HG03135 (cell line): Measurements from ENCODE around the gene ZNF330.

Experiments used
- ATAC-seq: cut with Tn5 transposase; IDR thresholded peaks from one replicate; pipeline ENCODE4 v1.9.1; 2021; ENCODE audit warnings: mild to moderate bottlenecking, moderate library complexity; ENCODE audit not compliant: unreplicated experiment

Gene ZNF330

DNA sequence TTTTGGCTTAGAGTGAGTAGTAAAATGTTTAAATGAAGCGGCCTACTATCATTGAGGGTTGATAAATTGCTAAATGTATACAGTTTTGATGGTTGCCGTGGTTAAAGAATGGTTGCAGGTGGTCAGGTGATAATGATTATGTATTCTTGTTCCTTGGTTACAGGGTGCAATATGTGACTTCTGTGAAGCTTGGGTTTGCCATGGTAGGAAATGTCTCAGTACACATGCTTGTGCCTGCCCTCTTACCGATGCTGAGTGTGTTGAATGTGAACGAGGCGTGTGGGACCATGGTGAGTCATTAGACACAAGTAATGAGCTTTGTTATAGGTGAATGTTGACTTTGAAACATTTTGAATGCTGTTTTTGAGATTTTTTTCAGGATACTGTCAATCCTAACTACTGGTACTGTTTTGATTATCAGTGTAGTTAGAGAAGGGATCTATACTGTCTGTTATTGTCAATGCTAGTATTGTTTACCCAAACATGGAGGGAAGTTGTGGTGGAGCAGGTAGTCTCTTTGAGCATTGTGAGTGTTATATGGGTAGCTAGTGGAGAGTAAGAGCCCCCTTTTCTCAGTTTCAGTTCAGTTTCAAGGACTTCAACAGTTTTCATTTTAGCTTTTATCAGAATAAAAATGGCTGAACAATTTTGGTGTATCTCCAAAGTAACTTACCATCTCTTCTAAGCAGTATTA lies 8.9 kb downstream of the ZNF330 start:
- ATAC-seq, result peak; percentile 91

DNA sequence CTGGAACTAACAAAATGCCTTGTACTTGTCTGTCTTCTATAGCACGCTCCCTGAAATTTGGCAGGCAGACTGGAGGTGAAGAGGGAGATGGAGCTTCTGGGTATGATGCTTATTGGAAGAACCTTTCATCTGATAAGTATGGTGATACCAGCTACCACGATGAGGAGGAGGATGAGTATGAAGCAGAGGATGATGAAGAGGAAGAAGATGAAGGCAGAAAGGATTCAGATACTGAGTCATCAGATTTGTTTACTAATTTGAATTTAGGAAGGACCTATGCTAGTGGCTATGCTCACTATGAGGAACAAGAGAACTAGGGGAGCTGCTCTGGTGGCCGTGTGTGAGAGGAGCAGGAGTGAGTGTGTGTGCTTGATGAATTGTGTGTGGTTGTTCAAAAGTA lies 13.0 kb downstream of the ZNF330 start:
- no peak for ATAC-seq

DNA sequence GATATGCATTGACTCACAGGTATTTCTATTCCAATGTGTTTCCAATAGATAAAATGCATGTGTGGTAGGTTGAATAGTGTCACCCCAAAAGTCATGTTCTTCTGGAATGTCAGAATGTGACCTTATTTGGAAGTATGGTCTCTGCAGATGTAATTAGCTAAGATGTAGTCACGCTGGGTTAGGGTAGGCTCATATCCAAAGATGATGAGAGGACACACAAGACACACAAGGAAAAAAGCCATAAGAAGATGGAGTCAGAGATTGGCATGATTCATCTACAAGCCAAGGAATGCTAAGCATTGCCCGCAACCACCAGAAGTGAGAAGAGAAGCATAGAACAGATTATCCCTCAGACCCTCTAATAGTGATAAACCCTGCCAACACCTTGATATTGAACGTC lies 17.5 kb downstream of the ZNF330 start:
- no peak for ATAC-seq

DNA sequence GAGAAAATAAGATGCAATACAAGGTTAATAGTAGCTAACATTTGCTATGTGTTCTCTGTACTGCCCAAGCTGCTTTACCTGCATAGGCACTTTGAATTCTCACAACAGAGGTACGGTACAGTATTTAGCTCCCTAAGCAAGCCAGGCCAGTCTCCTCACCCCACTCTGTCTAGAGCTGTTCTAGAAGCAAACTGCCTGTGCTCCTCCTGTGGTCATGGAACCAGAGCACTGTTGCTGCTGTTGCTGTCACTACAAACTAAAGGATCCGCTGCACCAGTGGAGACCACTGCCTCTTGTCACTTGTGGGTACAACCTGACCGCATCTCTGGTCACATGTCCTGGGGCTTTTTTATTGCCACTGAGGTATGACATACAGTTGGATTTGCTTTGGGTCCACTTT lies 19.6 kb downstream of the ZNF330 start:
- ATAC-seq, result no peak

DNA sequence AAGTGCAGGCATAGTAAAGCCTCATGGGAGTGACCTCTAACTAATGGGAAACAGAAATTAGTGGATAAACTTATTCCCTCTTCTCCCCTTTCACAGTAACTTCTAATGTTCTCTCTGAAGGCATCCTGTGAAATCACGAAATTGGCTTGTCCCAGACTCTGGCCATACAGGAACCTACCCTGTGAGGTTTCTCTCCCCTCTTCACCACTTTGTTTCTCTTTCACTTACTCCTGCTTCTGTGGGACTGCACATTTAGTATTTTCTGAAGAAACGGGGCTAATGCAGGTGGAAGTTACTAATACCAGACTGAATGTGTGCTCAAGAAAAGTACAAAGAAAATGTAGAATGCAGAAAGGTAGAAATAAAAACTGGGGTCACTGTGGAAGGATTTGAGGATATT lies 20.0 kb downstream of the ZNF330 start:
- ATAC-seq, result no peak

DNA sequence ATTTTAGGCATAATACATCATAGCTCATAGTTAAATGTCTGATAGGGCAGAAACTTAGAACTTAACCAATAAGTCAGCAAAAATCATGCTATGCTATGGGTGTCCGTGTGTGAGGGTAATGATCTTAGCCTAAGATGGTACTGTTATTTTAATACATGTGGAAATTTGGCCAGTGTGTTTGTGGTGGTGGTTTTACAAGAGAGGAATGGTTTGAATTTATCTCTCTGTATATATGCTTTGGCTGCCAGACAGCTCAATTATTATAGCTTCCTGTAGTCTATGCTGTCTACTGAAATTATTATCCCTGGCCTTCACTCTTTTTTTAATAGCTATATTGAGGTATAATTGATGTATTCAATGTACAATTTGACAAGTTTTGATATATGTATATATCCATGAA lies 21.3 kb downstream of the ZNF330 start:
- ATAC-seq, result no peak

DNA sequence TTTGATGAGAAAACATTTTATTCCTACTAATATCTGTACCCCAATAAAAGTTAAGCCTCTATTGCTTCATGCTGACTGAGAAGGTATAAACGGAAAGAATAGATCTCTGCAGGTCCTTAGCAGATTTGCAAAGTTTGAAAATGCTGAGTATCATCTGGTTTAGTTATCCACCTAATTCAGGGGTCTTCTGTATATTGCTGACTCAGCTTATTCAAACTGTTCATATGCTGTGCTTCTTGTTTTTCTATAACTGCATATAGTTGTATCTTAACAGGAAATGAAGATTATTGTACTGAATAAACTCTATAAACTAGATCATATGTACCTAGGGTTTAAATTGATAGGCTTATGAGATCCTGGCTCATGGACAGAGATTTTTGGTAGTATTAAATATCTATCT lies 23.7 kb downstream of the ZNF330 start:
- no peak for ATAC-seq

DNA sequence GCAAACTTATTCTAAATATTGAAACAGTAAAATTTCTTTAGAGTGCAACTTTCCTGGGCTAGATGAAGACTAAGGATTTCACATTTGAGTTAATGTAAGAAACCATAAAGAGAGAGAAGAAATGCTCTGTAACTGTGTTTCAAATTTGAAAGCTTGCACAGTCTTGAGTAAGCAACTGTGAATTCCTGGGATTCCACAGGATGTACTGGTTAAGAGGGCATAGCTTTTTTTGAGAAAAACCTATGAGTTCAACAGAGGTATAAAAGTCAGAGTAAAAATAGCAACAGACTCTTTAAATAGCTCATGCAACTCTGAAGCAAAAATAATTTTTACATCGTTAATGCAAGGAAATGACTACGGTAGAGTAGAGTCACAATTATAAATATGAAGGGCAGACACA lies 25.5 kb downstream of the ZNF330 start:
- no peak for ATAC-seq

DNA sequence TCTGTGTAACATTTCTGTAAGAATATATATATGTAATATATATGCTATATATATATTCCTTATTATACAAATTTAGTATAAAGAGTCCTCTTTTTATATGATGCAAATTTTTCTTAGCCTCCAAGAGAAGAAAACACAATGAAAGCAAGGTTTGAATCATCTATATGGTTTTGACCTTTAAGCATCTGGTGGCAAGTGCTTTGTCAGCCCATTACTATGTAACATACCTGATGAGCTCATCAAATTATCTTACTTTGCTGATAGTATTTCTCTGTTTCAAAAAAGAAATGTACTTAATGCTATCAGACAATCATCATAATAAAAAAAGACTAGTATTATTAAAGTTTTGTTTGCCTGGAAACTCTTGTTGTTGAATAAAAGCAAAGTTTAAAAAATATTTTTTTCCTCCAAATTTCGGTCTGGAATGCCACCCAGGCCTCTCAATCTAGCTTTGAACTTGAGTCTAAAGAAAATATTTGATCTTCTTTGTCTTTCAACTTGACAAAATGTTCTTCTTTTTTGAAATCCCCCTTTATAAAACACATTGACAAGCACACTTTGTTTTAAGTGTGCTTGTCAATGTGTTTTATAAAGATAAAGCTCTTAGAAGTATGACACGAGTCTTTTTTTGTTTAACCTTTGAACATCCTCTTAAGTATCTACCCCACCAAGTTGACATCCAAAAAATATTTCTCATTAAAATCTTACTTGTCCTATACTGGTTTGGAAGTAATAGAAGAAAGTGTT lies 26.2 kb downstream of the ZNF330 start:
- ATAC-seq, result no peak

DNA sequence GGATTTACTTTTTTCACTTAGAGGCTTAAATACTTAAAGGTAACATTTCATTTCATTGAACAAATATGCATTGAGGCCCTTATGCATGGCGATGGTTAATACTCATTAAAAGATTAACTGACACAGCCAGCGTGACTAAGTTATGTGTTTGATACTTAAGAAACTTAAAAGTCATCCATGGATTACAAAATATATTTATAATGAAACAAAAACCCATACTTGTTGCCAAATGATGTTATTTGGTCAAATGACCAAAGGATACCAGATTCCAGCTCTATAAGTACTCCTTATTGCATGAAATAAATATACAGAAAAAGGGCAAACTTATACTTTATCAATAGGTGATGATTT lies 26.7 kb downstream of the ZNF330 start:
- ATAC-seq, result no peak

DNA sequence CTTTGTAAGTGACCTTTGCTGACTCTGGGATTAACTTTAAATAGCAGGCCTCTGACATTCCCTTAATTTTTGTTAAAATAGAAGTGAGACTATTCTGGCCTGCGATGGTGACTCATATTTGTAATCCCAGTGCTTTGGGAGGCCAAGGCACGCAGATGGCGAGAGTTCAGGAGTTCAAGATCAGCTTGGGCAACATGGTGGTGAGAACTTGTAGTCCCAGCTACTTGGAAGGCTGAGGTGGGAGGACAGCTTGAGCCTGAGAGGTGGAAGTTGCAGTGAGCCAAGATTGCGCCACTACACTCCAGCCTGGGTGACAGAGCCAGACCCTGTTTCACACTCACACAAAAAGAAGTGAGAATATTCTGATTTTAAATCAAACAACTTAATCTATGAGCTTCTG lies 27.3 kb downstream of the ZNF330 start:
- ATAC-seq, result no peak

DNA sequence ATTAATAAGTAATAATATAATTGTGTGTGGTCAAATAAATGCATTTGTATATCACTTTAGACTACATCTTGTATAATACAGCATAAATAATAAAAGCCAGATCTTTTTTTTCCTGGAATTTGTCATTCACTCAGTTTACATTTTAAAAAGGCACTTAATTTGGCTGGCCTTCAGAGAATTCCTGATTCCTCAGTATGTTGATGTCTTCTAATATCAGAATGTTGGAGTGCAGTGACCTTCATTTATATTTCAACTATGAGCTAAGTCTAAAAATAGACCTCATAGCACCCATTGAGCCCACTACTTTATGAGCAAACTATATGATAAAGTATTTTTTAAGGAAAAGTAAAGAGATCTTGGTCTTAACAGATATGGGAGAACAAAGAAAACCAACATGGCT lies 27.8 kb downstream of the ZNF330 start:
- ATAC-seq, result no peak

DNA sequence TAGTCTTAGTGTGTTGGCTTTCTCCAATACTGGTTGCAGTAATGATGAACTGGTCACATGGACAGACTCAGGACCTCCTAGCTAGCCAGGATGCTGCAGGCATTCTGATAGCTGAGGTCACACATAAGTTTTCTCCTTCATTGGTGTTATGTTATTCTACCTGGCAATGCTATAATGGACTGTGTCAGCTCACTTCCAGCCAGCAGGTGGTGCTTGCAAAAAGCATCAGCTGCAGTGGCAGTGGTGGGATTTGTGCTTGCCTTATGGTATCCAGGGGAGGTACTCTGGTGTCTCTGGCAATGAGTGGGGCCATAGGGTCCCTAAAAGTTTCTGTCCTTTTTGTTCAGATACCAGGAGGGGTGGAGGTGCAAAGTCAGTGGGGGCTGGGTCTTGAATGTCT lies 33.6 kb downstream of the ZNF330 start:
- ATAC-seq, result no peak

DNA sequence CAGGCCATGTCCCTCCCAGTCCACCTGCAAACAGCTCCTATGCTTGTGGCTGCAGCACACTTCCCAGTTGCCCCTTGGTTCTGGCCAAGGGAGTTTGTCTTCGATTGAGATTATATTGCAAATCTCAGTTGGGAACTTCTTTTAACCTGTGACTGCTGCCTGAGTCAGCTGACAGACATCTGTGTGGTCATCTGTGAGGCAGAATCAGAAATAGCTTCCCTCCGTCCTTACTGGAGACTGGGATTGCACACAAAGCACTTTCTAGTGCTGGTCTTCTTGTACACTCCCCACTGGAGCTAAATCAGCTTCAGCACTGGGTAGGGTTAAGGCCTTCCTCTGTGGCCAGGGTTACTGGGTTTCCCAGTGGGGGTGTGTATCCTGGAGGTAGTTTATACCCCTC lies 34.3 kb downstream of the ZNF330 start:
- no peak for ATAC-seq

DNA sequence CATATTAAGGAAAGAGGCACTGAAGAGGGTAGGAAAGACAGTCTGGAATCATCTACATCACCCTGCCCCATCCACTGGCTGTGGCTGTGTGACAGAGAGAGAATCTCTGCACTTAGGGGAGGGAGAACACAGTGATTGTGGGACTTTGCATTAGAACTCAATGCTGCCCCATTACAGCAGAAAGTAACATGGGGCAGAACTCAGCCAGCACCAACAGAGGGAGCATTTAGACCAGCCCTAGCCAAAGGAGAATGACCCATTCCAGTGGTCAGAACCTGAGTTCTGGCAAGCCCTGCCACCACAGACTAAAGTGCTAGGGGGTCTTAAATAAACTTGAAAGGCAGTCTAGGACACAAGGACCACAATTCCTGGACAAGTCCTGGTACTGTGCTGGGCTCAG lies 37.9 kb downstream of the ZNF330 start:
- ATAC-seq, result no peak

DNA sequence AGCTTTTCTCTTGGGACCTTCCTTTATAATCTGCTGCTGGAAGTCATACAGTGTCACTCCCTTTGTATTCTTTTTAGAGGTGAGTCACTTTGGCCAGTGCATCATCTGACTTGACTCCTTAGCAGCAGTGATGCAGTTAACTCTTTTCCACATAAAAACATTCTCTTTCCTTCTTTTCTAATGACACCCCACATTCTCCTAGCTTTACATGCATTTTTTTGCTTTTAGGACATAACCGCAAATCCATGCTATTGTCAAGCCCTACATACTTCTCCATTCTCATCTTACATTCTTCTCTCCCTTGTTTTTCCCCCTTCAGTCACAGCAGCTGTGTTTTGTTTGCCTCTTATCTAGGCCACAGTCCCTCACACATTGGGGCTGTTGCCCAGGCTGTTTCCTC lies 55.1 kb downstream of the ZNF330 start:
- no peak for ATAC-seq

DNA sequence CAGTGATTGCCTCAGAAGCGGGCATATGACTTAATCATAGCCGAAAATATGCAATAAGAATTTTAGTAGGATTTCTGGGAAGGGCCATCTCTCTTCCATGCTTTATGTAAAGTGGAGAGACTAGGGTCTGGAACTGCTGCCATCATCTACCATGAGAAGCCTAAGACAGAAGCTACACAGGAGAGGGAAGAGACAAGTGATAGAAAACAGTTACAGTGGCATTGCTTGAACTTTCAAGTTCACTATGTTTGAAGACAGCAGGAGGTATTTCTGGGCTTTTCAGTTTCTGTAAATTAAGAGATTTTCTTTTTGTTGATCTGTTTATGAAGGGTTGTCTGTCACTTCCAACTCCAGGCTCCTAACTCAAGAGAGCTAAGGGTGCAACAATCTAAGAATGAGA lies 62.5 kb downstream of the ZNF330 start:
- no peak for ATAC-seq

DNA sequence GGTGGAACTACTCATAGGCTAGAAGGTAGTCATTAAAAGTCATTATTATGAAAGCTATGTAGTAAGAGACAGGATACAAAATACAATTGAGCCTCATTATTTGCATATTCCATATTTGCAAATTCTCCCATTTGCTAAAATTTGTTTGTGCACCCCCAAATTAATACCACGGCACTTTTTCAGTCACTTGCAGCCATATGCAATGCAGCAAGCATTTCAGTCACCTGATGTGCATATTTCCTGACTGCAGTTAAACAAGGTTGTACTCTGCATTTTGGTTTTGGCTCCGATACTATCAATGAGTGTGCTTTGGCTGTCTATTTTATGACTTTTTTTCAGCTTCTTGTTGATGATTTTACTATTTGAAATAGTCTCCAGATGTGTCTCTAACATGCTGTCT lies 62.9 kb downstream of the ZNF330 start:
- no peak for ATAC-seq
